ENCODE measurements around the gene TKFC.

Gene TKFC

DNA sequence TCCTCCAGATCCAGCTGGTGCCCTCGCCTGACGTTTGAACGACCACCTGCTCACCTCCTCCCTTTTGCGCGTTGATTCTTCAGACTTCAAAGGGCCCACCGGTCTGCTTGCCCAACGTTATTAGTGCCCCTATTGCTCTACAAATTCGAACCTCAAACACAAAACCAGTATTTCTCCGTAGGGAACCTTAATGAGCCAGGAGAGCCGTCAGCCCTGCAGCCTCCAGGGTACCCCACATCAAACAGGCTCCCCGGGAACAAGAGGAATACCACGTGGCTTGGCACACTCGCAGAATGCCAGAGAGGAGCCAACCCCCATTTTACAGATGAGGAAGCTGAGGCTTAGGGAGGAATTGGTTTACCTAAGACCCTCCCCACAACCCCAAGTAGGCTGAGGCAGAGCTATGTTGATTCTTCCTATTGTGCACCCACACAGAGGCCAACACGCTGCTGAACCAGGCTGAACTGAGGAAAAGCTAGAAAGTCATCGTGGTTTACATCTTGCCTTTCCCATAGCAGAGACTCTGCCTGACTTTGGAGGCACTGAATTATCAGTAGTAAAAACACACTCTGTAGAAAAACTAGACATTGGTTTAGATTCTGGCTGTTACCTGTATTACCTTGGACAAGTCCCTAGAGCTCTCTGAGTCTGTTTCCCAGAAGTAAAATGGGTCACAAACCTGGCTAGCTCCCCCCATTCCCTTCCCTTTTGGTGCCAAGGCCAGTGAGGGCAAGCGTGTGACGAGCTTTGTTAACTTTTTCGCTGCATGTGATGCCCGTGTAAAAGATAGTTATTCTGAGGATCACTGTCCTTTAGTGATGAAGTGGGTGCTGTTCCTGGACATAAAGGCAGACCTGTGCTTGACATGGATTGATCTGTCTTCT, 764 bp downstream of the TKFC start:
- no peak overlapping the region for H2BK12ac ChIP-seq (ENCODE audit: low read length)
- H3K18ac ChIP-seq (ENCODE audit: low read length), result peak overlapping the region; percentile 93
- peaks cover 11 to 37% of the 10 kb centered on the region in 2 donors for H3K4me1 ChIP-seq (ENCODE audit: control insufficient read depth in 2 of 2, insufficient read depth in 1 of 2, low read depth in 1 of 2, low read length in 2 of 2)
- no peak overlapping the region for H2BK120ac ChIP-seq (ENCODE audit: low read depth, low read length)
- no peak overlapping the region for H2BK15ac ChIP-seq (ENCODE audit: low read length)
- peak overlapping the region; percentile 97 for H3K14ac ChIP-seq (ENCODE audit: low read length)
- H3K9me3 ChIP-seq (replicated peaks in 1 of 2; ENCODE audit: control insufficient read depth in 2 of 2, insufficient read depth in 1 of 2, low read depth in 1 of 2, low read length in 2 of 2), result no peaks in the 10 kb centered on the region
- peak overlapping the region; percentile 38 for H3K23ac ChIP-seq (ENCODE audit: low read depth, low read length, poor library complexity)
- no peak for DNase-seq (ENCODE audit: low spot score)
- peak overlapping the region; percentile 14 for H3K4ac ChIP-seq (ENCODE audit: low read length)
- H3K4me2 ChIP-seq (ENCODE audit: insufficient read depth, low read length, poor library complexity, severe bottlenecking), result peak overlapping the region; percentile 75
- peak overlapping the region; percentile 87 for H3K27ac ChIP-seq (replicated peaks; ENCODE audit: low read length)
- H3K36me3 ChIP-seq (replicated peaks in 1 of 2; ENCODE audit: control insufficient read depth in 2 of 2, insufficient read depth in 2 of 2, low read length in 2 of 2), result peaks cover 8 to 38% of the 10 kb centered on the region in 2 donors
- no peaks in the 10 kb centered on the region for H3K27me3 ChIP-seq (ENCODE audit: control insufficient read depth in 3 of 3, insufficient read depth in 3 of 3, low read depth in 1 of 3, low read length in 3 of 3)
- no peak overlapping the region for H4K91ac ChIP-seq (ENCODE audit: low read depth, low read length, poor library complexity)
- peak overlapping the region; percentile 94 for H2AFZ ChIP-seq (ENCODE audit: low read length)
- peak overlapping the region; percentile 99 for H3K9ac ChIP-seq (ENCODE audit: low read depth, low read length, poor library complexity)
- peaks cover 10% of the 10 kb centered on the region for H3K79me1 ChIP-seq (ENCODE audit: low read depth, low read length)
- H3K4me3 ChIP-seq (ENCODE audit: low read length in 2 of 2), result peak overlapping the region; percentile 93 to 96
- no CpG with 5 or more reads among the region's 19 CpGs for WGBS, 2 donors (ENCODE audit: extremely low coverage in 2 of 2, insufficient read length in 2 of 2, insufficient replicate concordance in 1 of 2)
- H2AK5ac ChIP-seq (ENCODE audit: low read depth, low read length), result peak overlapping the region; percentile 96
- H2BK5ac ChIP-seq (ENCODE audit: low read length), result peak overlapping the region; percentile 43
- peak overlapping the region; percentile 20 for H4K8ac ChIP-seq (ENCODE audit: low read depth, low read length)

DNA sequence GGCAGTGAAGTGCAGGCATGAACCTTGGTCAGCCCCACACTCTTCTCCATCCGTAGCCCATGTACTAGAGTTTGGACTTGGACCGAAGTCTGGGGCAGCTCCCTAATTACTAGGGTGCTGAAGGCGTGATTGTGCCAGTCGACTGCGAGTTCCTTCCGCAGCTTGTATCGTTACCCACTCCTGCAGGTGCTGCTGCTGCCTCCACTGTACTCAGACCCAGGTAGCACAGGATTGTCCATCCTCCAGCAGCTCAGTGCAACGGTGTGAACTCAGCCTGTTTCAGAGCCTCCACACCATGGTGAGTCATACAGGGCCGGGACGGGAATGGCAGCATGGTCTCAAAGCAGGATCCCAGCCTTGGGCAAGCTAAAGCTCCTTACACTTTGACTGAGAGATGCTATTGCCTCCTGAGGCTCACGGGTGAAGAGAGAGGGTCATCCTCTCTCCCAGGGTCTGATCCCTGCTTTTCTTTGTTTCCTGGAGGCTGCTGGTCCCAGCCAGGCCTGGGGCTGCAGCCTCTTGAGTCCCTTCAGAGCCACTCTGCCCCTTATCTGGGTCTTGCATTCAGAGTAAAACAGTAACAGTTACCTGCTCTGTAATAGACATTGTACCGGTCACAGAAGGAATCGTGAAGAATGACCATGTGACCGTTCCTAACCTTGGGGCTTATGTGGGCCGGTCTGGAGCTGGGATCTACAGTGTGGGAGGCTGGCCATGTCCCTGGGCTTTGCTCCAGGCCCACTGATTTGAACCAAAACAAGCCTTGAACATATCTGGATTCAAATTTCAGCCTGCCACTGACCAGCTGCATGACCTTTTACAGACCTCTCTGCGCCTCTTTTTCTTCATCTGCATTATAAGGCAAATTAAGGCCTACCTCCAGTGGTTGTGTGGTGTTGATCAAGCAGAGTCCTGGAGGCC, 1.7 kb downstream of the TKFC start:
- H3K14ac ChIP-seq (ENCODE audit: low read length), result no peak overlapping the region
- no peak overlapping the region for H3K23ac ChIP-seq (ENCODE audit: low read depth, low read length, poor library complexity)
- H3K18ac ChIP-seq (ENCODE audit: low read length), result no peak overlapping the region
- no peak overlapping the region for H3K4me2 ChIP-seq (ENCODE audit: insufficient read depth, low read length, poor library complexity, severe bottlenecking)
- no peak overlapping the region for H4K8ac ChIP-seq (ENCODE audit: low read depth, low read length)
- no peak overlapping the region for H2BK120ac ChIP-seq (ENCODE audit: low read depth, low read length)
- H3K9ac ChIP-seq (ENCODE audit: low read depth, low read length, poor library complexity), result peak overlapping the region; percentile 78
- H3K27me3 ChIP-seq (ENCODE audit: control insufficient read depth in 3 of 3, insufficient read depth in 3 of 3, low read depth in 1 of 3, low read length in 3 of 3), result no peaks in the 10 kb centered on the region
- no peak overlapping the region for H3K27ac ChIP-seq (replicated peaks; ENCODE audit: low read length)
- H2AFZ ChIP-seq (ENCODE audit: low read length), result peak overlapping the region; percentile 72
- H2BK15ac ChIP-seq (ENCODE audit: low read length), result no peak overlapping the region
- no peaks in the 10 kb centered on the region for H3K9me3 ChIP-seq (replicated peaks in 1 of 2; ENCODE audit: control insufficient read depth in 2 of 2, insufficient read depth in 1 of 2, low read depth in 1 of 2, low read length in 2 of 2)
- no CpG with 5 or more reads among the region's 16 CpGs for WGBS, 2 donors (ENCODE audit: extremely low coverage in 2 of 2, insufficient read length in 2 of 2, insufficient replicate concordance in 1 of 2)
- peaks cover 4 to 37% of the 10 kb centered on the region in 2 donors for H3K36me3 ChIP-seq (replicated peaks in 1 of 2; ENCODE audit: control insufficient read depth in 2 of 2, insufficient read depth in 2 of 2, low read length in 2 of 2)
- H3K4ac ChIP-seq (ENCODE audit: low read length), result no peak overlapping the region
- DNase-seq (ENCODE audit: low spot score), result no peak
- peaks cover 10% of the 10 kb centered on the region for H3K79me1 ChIP-seq (ENCODE audit: low read depth, low read length)
- peak overlapping the region in 1 of 2 donors; percentile 37 for H3K4me3 ChIP-seq (ENCODE audit: low read length in 2 of 2)
- H2BK5ac ChIP-seq (ENCODE audit: low read length), result no peak overlapping the region
- peak overlapping the region; percentile 6 for H2AK5ac ChIP-seq (ENCODE audit: low read depth, low read length)
- no peak overlapping the region for H2BK12ac ChIP-seq (ENCODE audit: low read length)
- peaks cover 11 to 37% of the 10 kb centered on the region in 2 donors for H3K4me1 ChIP-seq (ENCODE audit: control insufficient read depth in 2 of 2, insufficient read depth in 1 of 2, low read depth in 1 of 2, low read length in 2 of 2)
- no peak overlapping the region for H4K91ac ChIP-seq (ENCODE audit: low read depth, low read length, poor library complexity)

DNA sequence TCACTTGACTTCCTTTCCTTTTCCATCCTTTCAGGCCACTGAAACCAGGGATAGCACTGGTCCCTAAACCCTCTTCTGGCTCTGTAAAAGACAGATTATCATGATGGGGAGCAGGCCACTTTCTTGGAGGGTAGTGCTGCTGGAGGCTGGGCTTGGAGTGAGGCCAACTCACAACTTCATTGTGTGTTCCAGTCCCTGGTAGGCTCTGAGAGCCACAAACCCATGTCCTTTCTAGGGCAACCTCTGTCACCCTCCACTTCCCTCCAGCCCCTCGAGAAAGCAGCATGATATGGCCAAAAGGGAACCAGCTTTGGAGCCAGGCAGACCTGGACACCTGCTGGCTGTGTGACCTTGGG, 2.3 kb downstream of the TKFC start:
- H2AFZ ChIP-seq (ENCODE audit: low read length), result peak overlapping the region; percentile 72
- H3K9ac ChIP-seq (ENCODE audit: low read depth, low read length, poor library complexity), result no peak overlapping the region
- H4K8ac ChIP-seq (ENCODE audit: low read depth, low read length), result no peak overlapping the region
- H2BK120ac ChIP-seq (ENCODE audit: low read depth, low read length), result no peak overlapping the region
- no peak overlapping the region for H2AK5ac ChIP-seq (ENCODE audit: low read depth, low read length)
- H3K27ac ChIP-seq (replicated peaks; ENCODE audit: low read length), result no peak overlapping the region
- H3K18ac ChIP-seq (ENCODE audit: low read length), result no peak overlapping the region
- no peak overlapping the region for H3K14ac ChIP-seq (ENCODE audit: low read length)
- no peak overlapping the region for H3K4ac ChIP-seq (ENCODE audit: low read length)
- no peak for DNase-seq (ENCODE audit: low spot score)
- H3K4me2 ChIP-seq (ENCODE audit: insufficient read depth, low read length, poor library complexity, severe bottlenecking), result no peak overlapping the region
- H2BK5ac ChIP-seq (ENCODE audit: low read length), result no peak overlapping the region
- no peak overlapping the region for H4K91ac ChIP-seq (ENCODE audit: low read depth, low read length, poor library complexity)
- no peak overlapping the region for H3K4me3 ChIP-seq (ENCODE audit: low read length in 2 of 2)
- peaks cover 10% of the 10 kb centered on the region for H3K79me1 ChIP-seq (ENCODE audit: low read depth, low read length)
- no peak overlapping the region for H3K23ac ChIP-seq (ENCODE audit: low read depth, low read length, poor library complexity)
- H3K27me3 ChIP-seq (ENCODE audit: control insufficient read depth in 3 of 3, insufficient read depth in 3 of 3, low read depth in 1 of 3, low read length in 3 of 3), result no peaks in the 10 kb centered on the region
- WGBS, 2 donors (ENCODE audit: extremely low coverage in 2 of 2, insufficient read length in 2 of 2, insufficient replicate concordance in 1 of 2), result no CpG with 5 or more reads among the region's 1 CpG
- H2BK15ac ChIP-seq (ENCODE audit: low read length), result no peak overlapping the region
- H2BK12ac ChIP-seq (ENCODE audit: low read length), result no peak overlapping the region
- H3K36me3 ChIP-seq (replicated peaks in 1 of 2; ENCODE audit: control insufficient read depth in 2 of 2, insufficient read depth in 2 of 2, low read length in 2 of 2), result peaks cover 2 to 31% of the 10 kb centered on the region in 2 donors
- H3K4me1 ChIP-seq (ENCODE audit: control insufficient read depth in 2 of 2, insufficient read depth in 1 of 2, low read depth in 1 of 2, low read length in 2 of 2), result peaks cover 11 to 37% of the 10 kb centered on the region in 2 donors
- H3K9me3 ChIP-seq (replicated peaks in 1 of 2; ENCODE audit: control insufficient read depth in 2 of 2, insufficient read depth in 1 of 2, low read depth in 1 of 2, low read length in 2 of 2), result no peaks in the 10 kb centered on the region

Data from neuronal stem cell (in vitro differentiated cells).